K562 (cell line): Measurements from ENCODE around the gene MED12. TPM values are rescaled to one million over a fixed set of nuclear protein-coding genes. Genes with fewer than 3 reads are reported as not detected.

Experiments used
- CLOCK ChIP-seq: fragments of 250-450 bp; sonication (Bioruptor Pico); IDR thresholded peaks from 2 replicates; pipeline ENCODE4 v1.4.0; 2020; ENCODE audit warnings: mild to moderate bottlenecking, moderate library complexity, borderline replicate concordance
- HMGN3 ChIP-seq: IDR thresholded peaks from 2 replicates; pipeline ENCODE4 v1.6.1; 2011; ENCODE audit warnings: borderline replicate concordance, low read depth, mild to moderate bottlenecking, mixed read lengths, low read length; ENCODE audit not compliant: insufficient read length; ENCODE audit errors: extremely low read depth
- KLF16 ChIP-seq: IDR thresholded peaks from 2 replicates; pipeline ENCODE4 v1.6.1; 2016; ENCODE audit warnings: antibody characterized with exemption
- L3MBTL2 ChIP-seq: fragments of 450-650 bp; IDR thresholded peaks from 2 replicates; pipeline ENCODE4 v1.6.1; 2016; ENCODE audit warnings: mild to moderate bottlenecking, moderate library complexity
- MLLT1 ChIP-seq, 2 experiments: fragments of 450-650 bp; IDR thresholded peaks; 2 replicates each; pipeline ENCODE4 v1.6.1; 2016
- MTA3 ChIP-seq: fragments of 450-650 bp; formaldehyde crosslinking; IDR thresholded peaks from 2 replicates; pipeline ENCODE4 v1.6.1; 2017; ENCODE audit warnings: mild to moderate bottlenecking, borderline replicate concordance
- MYC ChIP-seq, 2 experiments: fragments of 250-450 bp in 1 of 2; sonication (Bioruptor Pico) in 1 of 2; IDR thresholded peaks; 2 replicates each; pipeline versions ENCODE4 v1.5.1 to v1.6.1; 2012 to 2021; ENCODE audit warnings: low read depth in 2 of 2, borderline replicate concordance in 1 of 2, improper control_type of control experiment in 1 of 2, low read length in 1 of 2, mild to moderate bottlenecking in 1 of 2, moderate library complexity in 1 of 2
- PHB2 ChIP-seq: fragments of 450-650 bp; IDR thresholded peaks from 2 replicates; pipeline ENCODE4 v1.6.1; 2017; ENCODE audit warnings: low read depth
- SMARCE1 ChIP-seq: fragments of 450-650 bp; IDR thresholded peaks from 2 replicates; pipeline ENCODE4 v1.7.1; 2016; ENCODE audit warnings: mild to moderate bottlenecking
- VEZF1 ChIP-seq: fragments of 200-800 bp; sonication (Bioruptor generic); IDR thresholded peaks from 2 replicates; pipeline ENCODE4 v1.6.1; 2017; ENCODE audit warnings: missing genetic modification characterization, missing compliant biosample characterization
- ZBTB12 ChIP-seq: fragments of 250-450 bp; sonication (Bioruptor Pico); IDR thresholded peaks from 2 replicates; pipeline ENCODE4 v1.4.0; 2020
- ZFP36 ChIP-seq: fragments of 150-350 bp; IDR thresholded peaks from 2 replicates; pipeline ENCODE4 v1.6.1; 2018; ENCODE audit warnings: low read length, low read depth; ENCODE audit not compliant: partially characterized antibody
- ZFX ChIP-seq: sonication (generic); formaldehyde crosslinking; IDR thresholded peaks from 2 replicates; pipeline ENCODE4 v1.8.0; 2022; ENCODE audit warnings: mild to moderate bottlenecking, missing genetic modification reagents, moderate library complexity
- ZNF133 ChIP-seq: fragments of 250-450 bp; sonication (Bioruptor Pico); IDR thresholded peaks from 2 replicates; pipeline ENCODE4 v1.4.0; 2020; ENCODE audit warnings: mild to moderate bottlenecking
- ZNF277 ChIP-seq: fragments of 250-450 bp; sonication (Bioruptor Pico); IDR thresholded peaks from 2 replicates; pipeline ENCODE4 v1.8.0; 2022; ENCODE audit warnings: inconsistent platforms, mild to moderate bottlenecking, moderate library complexity, borderline replicate concordance
- ZNF639 ChIP-seq, 2 experiments: fragments of 200-800 bp in 1 of 2; sonication (Bioruptor generic) in 1 of 2; sonication (generic) in 1 of 2; formaldehyde crosslinking in 1 of 2; IDR thresholded peaks in 1 of 2; conservative IDR thresholded peaks in 1 of 2; 2 replicates each; pipeline versions ENCODE4 v1.5.0 to v1.6.1; 2016 to 2020; ENCODE audit warnings: missing compliant biosample characterization in 1 of 2, missing genetic modification characterization in 1 of 2, missing genetic modification reagents in 1 of 2
- polyA plus RNA-seq, 8 experiments: library from polyadenylated mRNA; depleted of rRNA in 4 of 8; stranded (reverse) in 5 of 8; unstranded in 3 of 8; fragments of >200 nt; fragmentation: Nextera tagmentation in 2 of 8; fragmentation: Illumina TruSeq in 1 of 8; extraction: Ambion mirVana in 2 of 8; extraction: Trizol in 1 of 8; gene quantifications; 2 replicates each; pipeline versions ENCODE4 v1.2.1 to v1.2.3, GENCODE V29; 2011 to 2014; ENCODE audit warnings: inconsistent platforms in 1 of 8, missing spikeins in 1 of 8
- total RNA-seq, 7 experiments: library from RNA; depleted of rRNA in 6 of 7; stranded (reverse); fragments of >200 nt in 6 of 7; fragmentation: Illumina TruSeq in 2 of 7; extraction: Trizol in 2 of 7; gene quantifications; 2 replicates each; pipeline versions ENCODE4 v1.2.1 to v1.2.3, GENCODE V29; 2011 to 2021; ENCODE audit warnings: low replicate concordance in 1 of 7

MED12 gene
- total and polyA plus RNA-seq, 9 of the 15 experiments (the other 6 are each of a cell fraction or from before 2014, with no cell fraction given) = 1.6 to 49.7 (median 8.6) TPM

- TF ChIP-seq CLOCK (CRISPR knock-in tag) (peak; percentile 74; the same call in 1 of the 2 replicates), ZNF639 (CRISPR knock-in tag; conservative IDR thresholded peaks at IDR 0.05 in 1 of 2, IDR thresholded peaks at IDR 0.05 in 1 of 2) (0 out of 4 replicates have a peak, but pooled peaks of 1 of the 2 experiments have one; percentile 23), PHB2 (0 out of 2 replicates have a peak, but pooled peaks have one; percentile 64), SMARCE1 (peak; percentile 82), ZFX (CRISPR knock-in tag) (no peak), MTA3 (0 out of 2 replicates have a peak, but pooled peaks have one; percentile 39), MYC (IDR thresholded peaks at IDR 0.05; ENCODE audit: low read depth, low read length) (peak; percentile 47; the same call in 1 of the 2 replicates), MYC (CRISPR knock-in tag; IDR thresholded peaks at IDR 0.05; ENCODE audit: borderline replicate concordance, low read depth) (no peak), MLLT1 (IDR thresholded peaks at IDR 0.05) (peak in 1 of 2 experiments; percentile 37; a peak in 1 of 4 replicates), ZFP36 (no peak), ZNF277 (no peak), ZBTB12 (CRISPR knock-in tag) (no peak), VEZF1 (peak; percentile 27; the same call in 1 of the 2 replicates), L3MBTL2 (peak; percentile 25; the same call in 1 of the 2 replicates), KLF16 (peak; percentile 80), ZNF133 (CRISPR knock-in tag) (no peak), HMGN3 (no peak)
These were observed 13.1 kb downstream of the MED12 start (continued) for GRCh38 chrX:71131510-71131909.
